ENCODE results near the gene CAPN14.

- peak; percentile 30 for TF ChIP-seq EZH2 (IDR thresholded peaks at IDR 0.05; ENCODE audit: insufficient read depth, low read length)
- no peak for TF ChIP-seq CTCF (IDR thresholded peaks at IDR 0.05; ENCODE audit: insufficient read depth, low read depth, low read length)
Observed at GRCh38 chr2:31138037-31138962, 79.0 kb downstream of the CAPN14 start, which contains the start of gene GALNT14.

Measured in astrocyte (in vitro differentiated cells and primary cell).